H1 (cell line): ENCODE results near the gene MFNG. TPM values are rescaled to one million over a fixed set of nuclear protein-coding genes. Genes with fewer than 3 reads are reported as not detected.

ENCODE experiments used
- CTCF ChIA-PET: fragments of 300-600 bp; sonication (Branson Sonifier 250); formaldehyde crosslinking; loops from one replicate; lab custom pipeline; 2021; ENCODE audit not compliant: partially characterized antibody; lab: Charles Lee
- POLR2A ChIA-PET: fragments of 300-600 bp; sonication (Branson Sonifier 250); formaldehyde crosslinking; loops from one replicate; lab custom pipeline; 2021; ENCODE audit warnings: inconsistent platforms; ENCODE audit not compliant: partially characterized antibody; lab: Charles Lee
- DNase-seq, 2 experiments: peaks; one replicate each; pipeline versions ENCODE4 v3.0.0 to v3.0.0-alpha.2; 2010 to 2022; ENCODE audit warnings: low spot score in 2 of 2, low read depth in 1 of 2, mixed read lengths in 1 of 2
- FAIRE-seq: peaks from 2 replicates; lab custom pipeline; 2011; peaks lifted over from hg19 to GRCh38; lab: Jason Lieb, UNC
- H2AFZ ChIP-seq: 2 replicates; pipeline ENCODE4 v1.8.1; 2012; ENCODE audit warnings: low read length, inconsistent platforms
- H2AK5ac ChIP-seq: 2 replicates; pipeline ENCODE4 v1.6.1; 2013; ENCODE audit warnings: low read depth, low read length
- H2BK120ac ChIP-seq: replicated peaks from 2 replicates; pipeline ENCODE3; 2013; ENCODE audit warnings: low read depth, low read length, inconsistent platforms
- H2BK12ac ChIP-seq: 2 replicates; pipeline ENCODE4 v1.6.1; 2013; ENCODE audit warnings: low read depth, low read length
- H2BK15ac ChIP-seq: 2 replicates; pipeline ENCODE4 v1.6.1; 2013; ENCODE audit warnings: low read length
- H2BK20ac ChIP-seq: 2 replicates; pipeline ENCODE4 v1.6.1; 2013; ENCODE audit warnings: low read length
- H2BK5ac ChIP-seq: 2 replicates; pipeline ENCODE4 v1.6.1; 2013; ENCODE audit warnings: low read depth, low read length
- H3K14ac ChIP-seq: 2 replicates; pipeline ENCODE4 v1.6.1; 2013; ENCODE audit warnings: inconsistent platforms; ENCODE audit not compliant: insufficient read length
- H3K18ac ChIP-seq: 2 replicates; pipeline ENCODE4 v1.6.1; 2013; ENCODE audit warnings: low read length; ENCODE audit errors: extremely low read depth
- H3K23ac ChIP-seq: 2 replicates; pipeline ENCODE4 v1.6.1; 2013; ENCODE audit warnings: inconsistent platforms; ENCODE audit not compliant: insufficient read length
- H3K23me2 ChIP-seq: 2 replicates; pipeline ENCODE4 v1.6.1; 2013; ENCODE audit warnings: low read depth, low read length
- H3K27ac ChIP-seq: 2 replicates; pipeline ENCODE4 v1.6.1; 2011; ENCODE audit warnings: low read depth, low read length, inconsistent platforms
- H3K27me3 ChIP-seq, 4 experiments: replicated peaks in 1 of 4; 1 replicate in 1 of 4; 2 replicates in 3 of 4; pipeline versions ENCODE4 v1.6.1 to v1.8.1; 2011 to 2013; ENCODE audit warnings: low read length in 3 of 4, mild to moderate bottlenecking in 3 of 4, inconsistent platforms in 2 of 4, mixed read lengths in 2 of 4, moderate library complexity in 1 of 4; ENCODE audit not compliant: control insufficient read depth in 3 of 4, insufficient read depth in 3 of 4; ENCODE audit errors: extremely low read depth in 1 of 4
- H3K36me3 ChIP-seq, 4 experiments: 2 replicates each; pipeline versions ENCODE4 v1.6.1 to v1.8.1; 2011 to 2013; ENCODE audit warnings: mild to moderate bottlenecking in 4 of 4, low read length in 3 of 4, moderate library complexity in 2 of 4, control low read depth in 1 of 4, inconsistent platforms in 1 of 4; ENCODE audit not compliant: insufficient read depth in 4 of 4, control insufficient read depth in 2 of 4
- H3K4ac ChIP-seq: replicated peaks from 2 replicates; pipeline ENCODE3; 2013; ENCODE audit warnings: low read length, low read depth, mixed read lengths, inconsistent platforms; ENCODE audit not compliant: insufficient read length
- H3K4me1 ChIP-seq, 4 experiments: replicated peaks in 1 of 4; 1 replicate in 1 of 4; 2 replicates in 3 of 4; pipeline versions ENCODE4 v1.6.1 to v1.8.1; 2011 to 2013; ENCODE audit warnings: low read length in 3 of 4, inconsistent platforms in 2 of 4, mixed read lengths in 1 of 4; ENCODE audit not compliant: insufficient read depth in 4 of 4, control insufficient read depth in 3 of 4
- H3K4me2 ChIP-seq, 2 experiments: 2 replicates each; pipeline versions ENCODE4 v1.6.1 to v1.8.1; 2011 to 2013; ENCODE audit warnings: low read depth in 2 of 2, low read length in 2 of 2, control low read depth in 1 of 2, inconsistent platforms in 1 of 2, mild to moderate bottlenecking in 1 of 2; ENCODE audit not compliant: insufficient read depth in 1 of 2
- H3K4me3 ChIP-seq, 4 experiments: fragments of 200-600, 300-600 bp in 1 of 4; sonication (generic), shearing (Covaris generic), sonication (Bioruptor Twin) in 1 of 4; 2 replicates each; pipeline versions ENCODE4 v1.5.1 to v1.8.1; 2011 to 2016; ENCODE audit warnings: low read length in 4 of 4, low read depth in 3 of 4, control low read depth in 2 of 4, inconsistent platforms in 2 of 4, mild to moderate bottlenecking in 2 of 4, mixed read lengths in 1 of 4, moderate library complexity in 1 of 4; ENCODE audit not compliant: insufficient read depth in 2 of 4; ENCODE audit errors: extremely low read depth in 1 of 4
- H3K56ac ChIP-seq: replicated peaks from 2 replicates; pipeline ENCODE3; 2013; ENCODE audit warnings: low read depth, mild to moderate bottlenecking, mixed read lengths, low read length, inconsistent platforms; ENCODE audit not compliant: insufficient read length
- H3K79me1 ChIP-seq: 2 replicates; pipeline ENCODE4 v1.6.1; 2013; ENCODE audit warnings: low read depth, low read length, control low read depth
- H3K79me2 ChIP-seq, 2 experiments: 2 replicates each; pipeline versions ENCODE4 v1.6.1 to v1.8.1; 2012 to 2013; ENCODE audit warnings: low read length in 2 of 2, mild to moderate bottlenecking in 2 of 2, inconsistent platforms in 1 of 2; ENCODE audit not compliant: insufficient read depth in 2 of 2, control insufficient read depth in 1 of 2
- H3K9ac ChIP-seq, 4 experiments: replicated peaks in 1 of 4; 1 replicate in 1 of 4; 2 replicates in 3 of 4; pipeline versions ENCODE4 v1.6.1 to v1.8.1; 2011 to 2013; ENCODE audit warnings: low read depth in 3 of 4, low read length in 3 of 4, control low read depth in 2 of 4, mild to moderate bottlenecking in 2 of 4, moderate library complexity in 2 of 4, inconsistent platforms in 1 of 4; ENCODE audit errors: extremely low read depth in 1 of 4
- H3K9me3 ChIP-seq, 2 experiments: 2 replicates each; pipeline versions ENCODE4 v1.6.1 to v1.8.1; 2012 to 2013; ENCODE audit warnings: mild to moderate bottlenecking in 2 of 2, moderate library complexity in 2 of 2, control low read depth in 1 of 2, inconsistent platforms in 1 of 2, low read depth in 1 of 2, low read length in 1 of 2, mixed read lengths in 1 of 2; ENCODE audit not compliant: insufficient read depth in 2 of 2
- H4K20me1 ChIP-seq, 2 experiments: replicated peaks in 1 of 2; 2 replicates each; pipeline versions ENCODE3 to v1.8.1; 2011 to 2013; ENCODE audit warnings: inconsistent platforms in 2 of 2, low read length in 2 of 2, mild to moderate bottlenecking in 1 of 2; ENCODE audit not compliant: insufficient read depth in 2 of 2, control insufficient read depth in 1 of 2
- H4K5ac ChIP-seq: 2 replicates; pipeline ENCODE4 v1.6.1; 2013; ENCODE audit warnings: low read length, low read depth, mixed read lengths, inconsistent platforms; ENCODE audit not compliant: insufficient read length
- H4K8ac ChIP-seq: 2 replicates; pipeline ENCODE4 v1.8.0; 2013; ENCODE audit warnings: mild to moderate bottlenecking, moderate library complexity, low read length, inconsistent platforms; ENCODE audit not compliant: insufficient read depth; ENCODE audit errors: extremely low read depth
- H4K91ac ChIP-seq: replicated peaks from 2 replicates; pipeline ENCODE3; 2013; ENCODE audit warnings: low read length, mixed read lengths, inconsistent platforms; ENCODE audit not compliant: insufficient read length
- CREB1 ChIP-seq: IDR thresholded peaks from 2 replicates; pipeline ENCODE4 v1.6.1; 2012; ENCODE audit warnings: inconsistent platforms
- HDAC2 ChIP-seq, 2 experiments: fragments of 300-600 bp in 1 of 2; sonication (generic) in 1 of 2; IDR thresholded peaks; 2 replicates each; pipeline ENCODE4 v1.6.1; 2011 to 2012; ENCODE audit warnings: low read depth in 2 of 2, low read length in 2 of 2, mild to moderate bottlenecking in 2 of 2, moderate library complexity in 2 of 2, borderline replicate concordance in 1 of 2, inconsistent platforms in 1 of 2
- RAD21 ChIP-seq, 2 experiments: IDR thresholded peaks in 1 of 2; conservative IDR thresholded peaks in 1 of 2; 2 replicates each; pipeline ENCODE4 v1.6.1; 2011; ENCODE audit warnings: low read depth in 2 of 2, low read length in 2 of 2, improper control_type of control experiment in 1 of 2, inconsistent platforms in 1 of 2, mild to moderate bottlenecking in 1 of 2, moderate library complexity in 1 of 2
- TEAD4 ChIP-seq: IDR thresholded peaks from 2 replicates; pipeline ENCODE4 v1.6.1; 2012; ENCODE audit warnings: low read depth, low read length, inconsistent platforms, mixed read lengths
- ZNF274 ChIP-seq: IDR thresholded peaks from 2 replicates; pipeline ENCODE4 v1.7.0; 2012; ENCODE audit warnings: low read length, borderline replicate concordance; ENCODE audit errors: extremely low read depth
- WGBS, 2 experiments: shearing (Covaris generic) in 1 of 2; methylation state at CpG; one replicate each; pipeline versions ENCODE4 v1.1.6 to v1.1.7; 2013 to 2015; ENCODE audit warnings: low lambda C conversion rate in 2 of 2, mixed read lengths in 2 of 2, inconsistent platforms in 1 of 2, low coverage in 1 of 2, missing lambda C conversion rate in 1 of 2; ENCODE audit not compliant: insufficient replicate concordance in 2 of 2, insufficient coverage in 1 of 2, insufficient read length in 1 of 2; ENCODE audit errors: extremely low coverage in 1 of 2, missing lambda C conversion rate in 1 of 2; 5-methylcytosine and 5-hydroxymethylcytosine counted together
- polyA plus RNA-seq, 7 experiments: library from polyadenylated mRNA; depleted of rRNA in 3 of 7; stranded (reverse) in 5 of 7; unstranded in 2 of 7; fragments of >200 nt in 5 of 7; fragments of 200-250 nt in 2 of 7; gene quantifications; 1 replicate in 5 of 7; 2 replicates in 1 of 7; 4 replicates in 1 of 7; pipeline versions ENCODE4 v1.2.1 to v1.2.3, GENCODE V29; 2011 to 2013; ENCODE audit warnings: missing spikeins in 2 of 7, mixed read lengths in 2 of 7
- total RNA-seq: library from RNA; stranded (reverse); fragmentation: NEBNext Ultra II Directional; extraction: Animal tissue kit (Norgen Biotek cat#: 25700); gene quantifications from 2 replicates; pipeline ENCODE4 v1.2.1, GENCODE V29; 2021
- TF ChIP-seq, protein P1 (sequence below), 3 experiments: IDR thresholded peaks; 1 replicate in 2 of 3; 2 replicates in 1 of 3; pipeline versions ENCODE4 v1.5.1 to v1.6.1; 2011; ENCODE audit warnings: low read length in 3 of 3, mild to moderate bottlenecking in 3 of 3, inconsistent platforms in 2 of 3, low read depth in 1 of 3, moderate library complexity in 1 of 3; ENCODE audit not compliant: insufficient read depth in 1 of 3; ENCODE audit errors: control extremely low read depth in 1 of 3
- TF ChIP-seq, protein P2 (sequence below): IDR thresholded peaks from 2 replicates; pipeline ENCODE4 v1.6.1; 2011; ENCODE audit warnings: low read depth, mild to moderate bottlenecking, low read length; ENCODE audit not compliant: insufficient read depth

The MFNG gene
- total and polyA plus RNA-seq, 2 of the 8 experiments (the other 6 are each of a cell fraction or from before 2014, with no cell fraction given), result 1.7 to 5.5 TPM

DNA sequence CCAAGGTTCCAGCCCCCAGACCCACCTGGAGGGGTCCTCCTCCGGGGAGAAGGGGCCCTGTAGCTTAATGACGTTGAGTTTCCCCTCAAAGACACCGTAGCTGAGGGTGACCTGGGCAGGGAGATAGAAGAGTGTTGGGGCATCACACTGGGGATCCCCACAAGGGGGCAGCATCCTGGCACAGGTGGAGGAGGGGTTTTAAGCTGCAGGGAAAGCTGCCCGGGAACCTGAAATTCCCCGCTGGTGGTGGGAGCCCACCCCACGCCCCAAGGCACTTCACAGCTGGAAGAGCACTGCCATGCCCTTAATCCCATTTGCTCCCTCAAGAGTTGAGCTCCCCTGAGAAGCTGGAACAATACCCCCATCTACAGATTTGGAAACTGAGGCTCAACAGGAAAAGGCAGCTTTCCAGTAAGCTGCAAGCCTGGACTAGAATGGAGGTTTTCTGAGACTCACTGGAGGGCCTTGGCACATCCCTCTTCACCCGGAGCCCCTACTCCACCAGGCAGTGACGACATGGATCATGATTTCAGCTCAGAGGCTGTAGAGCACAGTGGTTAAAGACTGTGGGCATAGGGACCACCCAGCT is 13.7 kb downstream of the MFNG start:
- H3K4ac ChIP-seq, result peak overlapping the region; percentile 8
- H3K27me3 ChIP-seq, result no peaks in the 10 kb centered on the region; a peak in 1 of 7 replicates
- peak in 1 of 2 experiments; percentile 83 for DNase-seq
- no peaks in the 10 kb centered on the region for H3K23me2 ChIP-seq
- H2BK15ac ChIP-seq, result no peak overlapping the region
- H3K9me3 ChIP-seq, result no peaks in the 10 kb centered on the region
- H3K18ac ChIP-seq, result no peak overlapping the region
- H3K14ac ChIP-seq, result no peak overlapping the region
- no peak overlapping the region for H2BK12ac ChIP-seq
- no peak overlapping the region for H3K27ac ChIP-seq
- H3K9ac ChIP-seq, result no peak overlapping the region
- peaks cover 0 to 2% of the 10 kb centered on the region in 2 experiments for H4K20me1 ChIP-seq
- peak; percentile 32 for FAIRE-seq
- H3K4me3 ChIP-seq, result no peak overlapping the region; a peak in 1 of 8 replicates
- H3K36me3 ChIP-seq, result no peaks in the 10 kb centered on the region; a peak in 1 of 8 replicates
- H2BK20ac ChIP-seq, result no peak overlapping the region
- 46% methylated on average over 8 of the region's 8 CpGs; no CpG with 5 or more reads in 1 of the 2 experiments for WGBS, 2 experiments
- no peaks in the 10 kb centered on the region for H3K79me2 ChIP-seq
- ChIA-PET CTCF (interaction anchor here (0.6 to 14.2 kb wide), 51 partner anchors 10 to 231 kb away, joined by 3 to 312 read pairs (median 4); partner anchors contain the start of genes LGALS2 and MFNG), POLR2A (interaction anchor here (1.2 to 1.8 kb wide), 2 partner anchors 9 to 13 kb away, joined by 4 to 6 read pairs; partner anchors contain the start of gene MFNG)
- no peak overlapping the region for H2AFZ ChIP-seq
- H4K5ac ChIP-seq, result no peak overlapping the region
- no peaks in the 10 kb centered on the region; a peak in 3 of 7 replicates for H3K4me1 ChIP-seq
- no peak overlapping the region for H2AK5ac ChIP-seq
- H4K91ac ChIP-seq, result no peak overlapping the region
- H2BK5ac ChIP-seq, result no peak overlapping the region
- no peak overlapping the region for H2BK120ac ChIP-seq
- H3K4me2 ChIP-seq, result no peak overlapping the region
- no peak overlapping the region for H4K8ac ChIP-seq
- no peak overlapping the region for H3K56ac ChIP-seq
- H3K23ac ChIP-seq, result no peak overlapping the region
- 0 out of 4 replicates have a peak, but pooled peaks of 1 of the 2 experiments have one; percentile 24 for TF ChIP-seq HDAC2 (IDR thresholded peaks at IDR 0.05; ENCODE audit: borderline replicate concordance in 1 of 2, low read depth in 2 of 2, low read length in 2 of 2)
- TF ChIP-seq, protein P1, sequence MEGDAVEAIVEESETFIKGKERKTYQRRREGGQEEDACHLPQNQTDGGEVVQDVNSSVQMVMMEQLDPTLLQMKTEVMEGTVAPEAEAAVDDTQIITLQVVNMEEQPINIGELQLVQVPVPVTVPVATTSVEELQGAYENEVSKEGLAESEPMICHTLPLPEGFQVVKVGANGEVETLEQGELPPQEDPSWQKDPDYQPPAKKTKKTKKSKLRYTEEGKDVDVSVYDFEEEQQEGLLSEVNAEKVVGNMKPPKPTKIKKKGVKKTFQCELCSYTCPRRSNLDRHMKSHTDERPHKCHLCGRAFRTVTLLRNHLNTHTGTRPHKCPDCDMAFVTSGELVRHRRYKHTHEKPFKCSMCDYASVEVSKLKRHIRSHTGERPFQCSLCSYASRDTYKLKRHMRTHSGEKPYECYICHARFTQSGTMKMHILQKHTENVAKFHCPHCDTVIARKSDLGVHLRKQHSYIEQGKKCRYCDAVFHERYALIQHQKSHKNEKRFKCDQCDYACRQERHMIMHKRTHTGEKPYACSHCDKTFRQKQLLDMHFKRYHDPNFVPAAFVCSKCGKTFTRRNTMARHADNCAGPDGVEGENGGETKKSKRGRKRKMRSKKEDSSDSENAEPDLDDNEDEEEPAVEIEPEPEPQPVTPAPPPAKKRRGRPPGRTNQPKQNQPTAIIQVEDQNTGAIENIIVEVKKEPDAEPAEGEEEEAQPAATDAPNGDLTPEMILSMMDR (IDR thresholded peaks at IDR 0.05; ENCODE audit: control extremely low read depth in 1 of 3, insufficient read depth in 1 of 3, low read depth in 1 of 3, low read length in 3 of 3), result peak; percentile 85 to 92 (median 89)
- TF ChIP-seq RAD21 (IDR thresholded peaks at IDR 0.05 in 1 of 2, conservative IDR thresholded peaks at IDR 0.05 in 1 of 2; ENCODE audit: low read depth in 2 of 2, low read length in 2 of 2), result peak; percentile 66 to 71
- TF ChIP-seq, protein P2, sequence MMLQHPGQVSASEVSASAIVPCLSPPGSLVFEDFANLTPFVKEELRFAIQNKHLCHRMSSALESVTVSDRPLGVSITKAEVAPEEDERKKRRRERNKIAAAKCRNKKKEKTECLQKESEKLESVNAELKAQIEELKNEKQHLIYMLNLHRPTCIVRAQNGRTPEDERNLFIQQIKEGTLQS, result no peak
- TF ChIP-seq TEAD4, result 0 out of 2 replicates have a peak, but pooled peaks have one; percentile 6
- TF ChIP-seq CREB1, result 0 out of 2 replicates have a peak, but pooled peaks have one; percentile 19
- TF ChIP-seq ZNF274, result no peak
- H3K79me1 ChIP-seq, result no peaks in the 10 kb centered on the region
